Measurements from ENCODE around the gene ZNF521. TPM values are rescaled to one million over a fixed set of nuclear protein-coding genes. Genes with fewer than 3 reads are reported as not detected.

The ZNF521 gene
- total and polyA plus RNA-seq, 2 donors (not counting 3 experiments of a cell fraction or from before 2014, with no cell fraction given) = 111 to 168 TPM

DNA sequence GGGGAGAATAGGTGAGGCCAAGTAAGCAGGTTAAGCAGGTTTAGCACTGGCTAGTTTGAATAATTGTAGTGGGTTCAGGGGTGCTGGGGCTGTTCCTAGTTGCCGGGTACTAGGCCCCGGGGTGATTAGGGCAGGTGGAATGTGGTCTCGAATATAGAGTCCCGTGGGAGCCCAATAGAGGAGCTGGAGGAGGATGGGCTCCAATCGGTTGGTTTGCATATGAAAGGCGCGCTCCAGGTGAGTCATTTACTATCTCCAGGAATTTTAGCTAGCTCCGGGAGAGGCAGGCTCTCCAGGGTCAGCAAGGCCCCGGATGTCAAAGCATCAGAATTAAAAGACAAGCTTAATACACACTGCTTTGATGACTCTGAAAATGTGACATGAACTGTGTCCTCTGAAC is 304.0 kb downstream of the ZNF521 start:
- dilution Hi-C loops (cut with MboI; ENCODE audit: extremely low pct_ligation_motif_present, low sequenced_read_pairs) (no loop called here), intact Hi-C loops (cut with micrococcal nuclease) (no loop called here)
- TF ChIP-seq GATA2 (IDR thresholded peaks at IDR 0.05; ENCODE audit: insufficient read depth, insufficient read length, low read depth, low read length) (no peak), EZH2 (IDR thresholded peaks at IDR 0.05; ENCODE audit: borderline replicate concordance, low read depth, low read length, severe bottlenecking) (no peak), POLR2A (IDR thresholded peaks at IDR 0.05; ENCODE audit: low read depth, low read length) (no peak), POLR2AphosphoS5 (IDR thresholded peaks at IDR 0.05; ENCODE audit: insufficient read depth, low read depth, low read length) (no peak), MAX (IDR thresholded peaks at IDR 0.05; ENCODE audit: insufficient read depth, insufficient read length) (no peak), CTCF (IDR thresholded peaks at IDR 0.05; ENCODE audit: extremely low read depth in 1 of 2, insufficient read depth in 1 of 2, low read depth in 1 of 2, low read length in 2 of 2) (no peak), MYC (IDR thresholded peaks at IDR 0.05; ENCODE audit: low read depth, low read length) (no peak), JUN (IDR thresholded peaks at IDR 0.05; ENCODE audit: borderline replicate concordance, insufficient read depth, insufficient read length, low read depth) (no peak), FOS (IDR thresholded peaks at IDR 0.05; ENCODE audit: borderline replicate concordance, insufficient read depth, low read length) (no peak)
- Histone ChIP-seq H3K4me3 (replicated peaks in 1 of 3; ENCODE audit: insufficient read depth in 1 of 3, low read depth in 1 of 3, low read length in 3 of 3) (no peak overlapping the region), H3K79me2 (ENCODE audit: control insufficient read depth, insufficient read depth, low read length) (no peaks in the 10 kb centered on the region), H3K9ac (replicated peaks; ENCODE audit: extremely low read depth, insufficient read depth, low read length) (no peak overlapping the region), H3K27ac (ENCODE audit: insufficient read depth, low read depth, low read length) (no peak overlapping the region), H3K4me2 (ENCODE audit: insufficient read depth, low read length) (no peak overlapping the region), H3K9me3 (replicated peaks; ENCODE audit: control insufficient read depth, insufficient read depth, low read length) (no peaks in the 10 kb centered on the region), H4K20me1 (replicated peaks; ENCODE audit: control insufficient read depth, extremely low read depth, insufficient read depth, low read length) (no peaks in the 10 kb centered on the region), H2AFZ (ENCODE audit: low read depth, low read length) (no peak overlapping the region), H3K4me1 (ENCODE audit: control insufficient read depth, extremely low read depth, insufficient read depth, low read length) (peaks cover 4% of the 10 kb centered on the region), H3K27me3 (ENCODE audit: control insufficient read depth in 2 of 2, insufficient read depth in 2 of 2, low read length in 2 of 2) (no peaks in the 10 kb centered on the region), H3K9me1 (replicated peaks; ENCODE audit: control insufficient read depth, extremely low read depth, insufficient read depth, low read length) (no peaks in the 10 kb centered on the region), H3K36me3 (ENCODE audit: control insufficient read depth in 2 of 2, extremely low read depth in 1 of 2, insufficient read depth in 2 of 2, low read length in 2 of 2) (no peaks in the 10 kb centered on the region)
- no TSS peak for BruUV-seq (replicated peaks)
- ChIA-PET CTCF (no interaction called here), POLR2A (no interaction called here)
- DNase-seq (ENCODE audit: low read depth, low spot score) (no peak), FAIRE-seq (no peak)

Data from endothelial cell of umbilical vein (primary cell).